Measurements from ENCODE around the gene FGF14. TPM values are rescaled to one million over a fixed set of nuclear protein-coding genes. Genes with fewer than 3 reads are reported as not detected.

Gene FGF14
- total and polyA plus RNA-seq, 5 experiments from 2014 or later: not detected

DNA sequence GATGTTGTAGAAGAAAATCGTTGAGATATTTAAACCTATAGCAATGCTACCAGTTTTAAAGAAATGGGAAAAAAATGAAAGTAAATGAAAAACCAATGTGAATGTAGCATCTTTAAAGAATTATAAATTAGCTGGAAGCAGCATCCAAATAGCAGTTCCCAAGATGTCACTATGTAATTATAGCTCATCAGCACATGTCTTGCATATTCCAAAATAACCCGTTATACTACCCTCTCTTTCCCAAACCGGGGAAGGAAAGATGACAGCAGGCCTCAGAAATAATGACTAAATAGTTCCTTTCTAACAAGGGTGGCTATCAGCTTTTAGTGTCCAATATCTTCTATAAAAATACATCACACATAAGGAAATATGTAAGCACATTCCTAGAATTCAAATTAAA is 140.5 kb downstream of the FGF14 start:
- H3K4me1 Mint-ChIP-seq: no peaks in the 10 kb centered on the region
- peaks cover 0 to 10% (median 4%) of the 10 kb centered on the region in 9 donors for H3K9me3 Mint-ChIP-seq
- no peak overlapping the region for H3K4me3 Mint-ChIP-seq
- no peaks in the 10 kb centered on the region for H3K36me3 Mint-ChIP-seq
- POLR2A ChIA-PET: no interaction called here
- peaks cover 4 to 20% (median 8%) of the 10 kb centered on the region in 5 donors for H3K27me3 Mint-ChIP-seq
- DNase-seq: no peak
- no peak overlapping the region for H3K27ac Mint-ChIP-seq
- ATAC-seq: no peak

DNA sequence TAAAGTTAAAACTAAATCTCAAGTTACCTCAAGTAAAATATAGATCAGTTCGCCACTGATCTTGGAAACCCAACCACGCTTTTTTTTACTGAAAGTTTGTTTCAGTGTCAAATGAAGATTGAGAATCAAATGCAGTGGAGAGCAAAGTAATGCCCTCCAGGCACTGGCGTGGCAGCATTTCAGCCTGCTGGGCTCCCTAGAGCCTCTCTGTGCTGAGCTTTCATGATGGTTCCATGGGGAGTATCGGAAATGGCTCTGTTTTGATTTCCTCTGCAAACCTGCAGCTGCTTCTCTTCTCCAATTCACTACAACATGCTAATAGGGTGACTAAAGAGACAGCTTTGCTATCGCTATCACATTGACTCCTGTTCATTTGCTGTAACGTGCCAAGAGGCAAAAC is 141.6 kb downstream of the FGF14 start:
- Mint-ChIP-seq H3K4me3 (no peak overlapping the region), H3K9me3 (peaks cover 0 to 10% (median 4%) of the 10 kb centered on the region in 9 donors), H3K27me3 (peaks cover 4 to 17% (median 8%) of the 10 kb centered on the region in 5 donors), H3K4me1 (no peaks in the 10 kb centered on the region), H3K36me3 (no peaks in the 10 kb centered on the region), H3K27ac (no peak overlapping the region)
- ATAC-seq (no peak), DNase-seq (no peak)
- POLR2A ChIA-PET: no interaction called here

DNA sequence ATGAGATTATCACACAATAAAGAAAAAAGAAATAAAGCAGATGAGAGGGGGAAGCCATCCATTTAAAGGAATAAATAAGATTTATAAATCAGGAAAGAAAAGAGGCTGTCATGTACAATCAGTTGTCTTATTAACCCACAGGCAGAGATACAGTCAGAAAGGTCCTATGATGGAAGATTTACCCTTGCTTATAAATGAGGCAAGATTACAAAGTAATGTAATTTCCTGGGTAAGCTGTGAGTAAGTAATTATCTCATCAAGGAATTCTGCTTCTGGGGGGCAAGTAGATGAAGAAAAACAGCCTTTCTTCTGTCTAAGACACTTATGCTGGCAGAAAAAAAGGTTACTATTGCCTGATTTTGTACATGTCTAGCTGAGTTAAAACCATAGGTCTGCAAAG is 146.4 kb downstream of the FGF14 start:
- Mint-ChIP-seq H3K4me1 (no peaks in the 10 kb centered on the region), H3K27me3 (peaks cover 0 to 6% (median under 1%) of the 10 kb centered on the region in 5 donors), H3K36me3 (no peaks in the 10 kb centered on the region), H3K27ac (no peak overlapping the region), H3K9me3 (peaks cover 0 to 13% (median 4%) of the 10 kb centered on the region in 9 donors), H3K4me3 (no peak overlapping the region)
- no peak for DNase-seq
- ATAC-seq: no peak
- POLR2A ChIA-PET: no interaction called here

DNA sequence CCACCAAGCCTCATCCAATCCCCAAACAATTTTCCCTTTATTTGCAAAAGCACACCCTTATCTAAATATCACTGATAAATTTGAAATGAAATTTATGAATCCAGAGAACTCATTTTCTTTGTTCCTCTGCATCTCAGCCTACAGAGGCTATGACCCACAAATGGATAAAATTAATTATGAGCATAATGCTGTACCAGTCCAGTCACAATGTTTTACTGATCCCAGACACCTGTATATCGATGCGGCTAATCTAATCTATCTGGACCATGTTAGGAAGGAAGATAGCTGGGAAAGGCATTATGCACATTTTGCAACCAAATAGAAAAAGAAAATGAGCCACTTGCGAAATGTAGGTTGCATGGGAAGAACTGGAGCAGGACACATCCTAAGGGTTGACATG is 150.0 kb downstream of the FGF14 start:
- H3K9me3 Mint-ChIP-seq: peaks cover 0 to 16% (median 3%) of the 10 kb centered on the region in 9 donors
- ATAC-seq (no peak), DNase-seq (no peak)
- POLR2A ChIA-PET: no interaction called here
- H3K4me3 Mint-ChIP-seq: no peak overlapping the region
- peaks cover 0 to 4% (median 0%) of the 10 kb centered on the region in 5 donors for H3K27me3 Mint-ChIP-seq
- no peaks in the 10 kb centered on the region for H3K36me3 Mint-ChIP-seq
- no peak overlapping the region for H3K27ac Mint-ChIP-seq
- H3K4me1 Mint-ChIP-seq: no peaks in the 10 kb centered on the region

DNA sequence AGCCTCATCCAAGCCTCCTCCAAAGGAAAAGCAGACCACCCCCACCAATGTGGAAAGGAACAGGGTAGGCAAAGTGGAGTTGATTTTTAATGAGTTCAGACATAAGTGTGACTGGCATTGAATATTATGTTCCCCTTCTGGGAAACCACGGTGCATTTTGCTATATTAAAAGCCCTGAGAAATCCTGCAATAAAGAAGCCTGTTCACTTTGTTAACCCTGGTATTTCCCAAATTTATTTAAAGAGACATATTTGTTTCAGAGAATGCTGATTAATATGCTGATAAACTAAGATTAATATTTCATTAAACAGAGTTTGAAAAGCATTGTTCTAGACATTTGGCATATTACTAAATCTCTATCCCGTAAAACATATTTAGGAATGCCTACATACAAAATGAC is 151.4 kb downstream of the FGF14 start:
- H3K36me3 Mint-ChIP-seq: no peaks in the 10 kb centered on the region
- ATAC-seq: no peak

DNA sequence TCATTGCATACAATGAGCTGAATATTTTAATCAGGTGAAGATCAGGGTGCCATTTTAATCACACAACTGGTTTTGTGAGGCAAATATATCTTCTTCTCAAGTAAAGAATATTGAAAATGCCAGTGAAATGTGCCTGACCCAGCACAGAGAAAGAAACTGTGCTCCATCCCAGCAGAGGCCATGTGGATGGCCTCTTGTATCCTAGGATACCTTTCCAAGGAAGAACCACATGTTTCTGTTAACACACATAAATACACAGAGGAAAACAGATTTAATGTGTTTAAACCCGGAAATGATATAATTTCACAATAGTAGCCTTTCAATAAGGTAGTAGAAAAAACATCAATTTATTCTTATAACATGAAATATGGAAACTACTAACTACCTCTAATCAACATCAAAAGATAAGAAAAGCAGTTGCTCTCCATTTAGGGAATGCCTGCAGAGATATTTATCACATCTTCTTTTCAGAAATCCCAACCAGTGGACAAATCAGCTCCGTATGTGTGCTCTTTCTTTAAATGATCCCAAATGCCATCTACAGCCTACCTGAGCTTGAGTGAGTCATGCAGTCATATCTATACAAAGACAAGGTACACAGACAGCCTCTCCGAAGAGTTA is 157.1 kb downstream of the FGF14 start:
- H3K36me3 Mint-ChIP-seq: no peaks in the 10 kb centered on the region
- H3K27me3 Mint-ChIP-seq: peaks cover 0 to 2% (median 0%) of the 10 kb centered on the region in 5 donors
- no peak for DNase-seq
- H3K4me3 Mint-ChIP-seq: no peak overlapping the region
- POLR2A ChIA-PET: no interaction called here
- no peaks in the 10 kb centered on the region for H3K4me1 Mint-ChIP-seq
- no peak overlapping the region for H3K27ac Mint-ChIP-seq
- no peak for ATAC-seq
- peaks cover 0 to 16% (median 3%) of the 10 kb centered on the region in 9 donors for H3K9me3 Mint-ChIP-seq

More for the DNA sequence above, 151.4 kb downstream of the FGF14 start:
- DNase-seq: no peak
- Mint-ChIP-seq H3K27ac (no peak overlapping the region), H3K4me3 (no peak overlapping the region), H3K27me3 (peaks cover 0 to 4% (median 0%) of the 10 kb centered on the region in 5 donors), H3K9me3 (peaks cover 0 to 16% (median 4%) of the 10 kb centered on the region in 9 donors), H3K4me1 (no peaks in the 10 kb centered on the region)
- POLR2A ChIA-PET: no interaction called here

GRCh38 chr13:102240110-102240509 is 161.7 kb downstream of the FGF14 start:
- Mint-ChIP-seq H3K9me3 (peaks cover 0 to under 1% (median 0%) of the 10 kb centered on the region in 9 donors), H3K36me3 (no peaks in the 10 kb centered on the region), H3K4me1 (no peaks in the 10 kb centered on the region), H3K4me3 (no peak overlapping the region), H3K27me3 (peaks cover 0 to 6% (median 4%) of the 10 kb centered on the region in 5 donors), H3K27ac (no peak overlapping the region)
- ATAC-seq (no peak), DNase-seq (no peak)
- POLR2A ChIA-PET: no interaction called here

GRCh38 chr13:102237230-102237629 is 164.6 kb downstream of the FGF14 start:
- H3K27ac Mint-ChIP-seq: no peak overlapping the region
- H3K27me3 Mint-ChIP-seq: peaks cover 5 to 15% (median 9%) of the 10 kb centered on the region in 5 donors
- H3K36me3 Mint-ChIP-seq: no peaks in the 10 kb centered on the region
- H3K4me3 Mint-ChIP-seq: no peak overlapping the region
- no peak for DNase-seq
- POLR2A ChIA-PET: no interaction called here
- H3K4me1 Mint-ChIP-seq: no peaks in the 10 kb centered on the region
- H3K9me3 Mint-ChIP-seq: no peaks in the 10 kb centered on the region
- no peak for ATAC-seq

DNA sequence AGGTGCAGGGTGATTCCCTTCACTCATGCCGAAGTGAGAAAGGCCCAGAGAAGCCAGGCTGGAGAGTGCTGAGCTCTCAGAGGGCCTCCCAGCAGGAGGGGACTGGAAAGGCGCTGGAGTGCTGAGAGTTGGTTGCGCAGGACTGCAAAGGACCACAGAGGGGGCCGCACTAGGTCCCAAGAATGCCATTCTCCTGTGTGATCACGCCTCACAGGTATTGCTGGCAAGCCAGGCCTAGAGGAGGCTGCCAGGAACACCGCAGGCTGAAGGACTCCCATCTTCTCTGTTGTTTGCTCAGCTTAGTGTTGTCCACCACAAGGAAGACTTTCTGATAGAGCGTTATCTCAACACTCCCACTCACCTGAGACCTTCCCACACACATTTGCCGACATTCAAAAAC is 165.0 kb downstream of the FGF14 start:
- POLR2A ChIA-PET: no interaction called here
- ATAC-seq (no peak), DNase-seq (no peak)
- Mint-ChIP-seq H3K27ac (no peak overlapping the region), H3K36me3 (no peaks in the 10 kb centered on the region), H3K27me3 (peaks cover 5 to 15% (median 9%) of the 10 kb centered on the region in 5 donors), H3K9me3 (no peaks in the 10 kb centered on the region), H3K4me3 (no peak overlapping the region), H3K4me1 (no peaks in the 10 kb centered on the region)

- Mint-ChIP-seq H3K4me1 (no peaks in the 10 kb centered on the region), H3K27me3 (peaks cover 5 to 15% (median 9%) of the 10 kb centered on the region in 5 donors), H3K9me3 (no peaks in the 10 kb centered on the region), H3K4me3 (no peak overlapping the region), H3K36me3 (no peaks in the 10 kb centered on the region), H3K27ac (no peak overlapping the region)
- ATAC-seq (no peak), DNase-seq (no peak)
- POLR2A ChIA-PET: no interaction called here
These were observed 165.5 kb downstream of the FGF14 start for GRCh38 chr13:102236341-102236740.

- DNase-seq: no peak
- Mint-ChIP-seq H3K36me3 (no peaks in the 10 kb centered on the region), H3K27me3 (peaks cover 5 to 15% (median 9%) of the 10 kb centered on the region in 5 donors), H3K4me3 (no peak overlapping the region), H3K9me3 (no peaks in the 10 kb centered on the region), H3K4me1 (no peaks in the 10 kb centered on the region), H3K27ac (no peak overlapping the region)
- no peak for ATAC-seq
- POLR2A ChIA-PET: no interaction called here
These were observed 166.2 kb downstream of the FGF14 start for GRCh38 chr13:102235689-102236088.

DNA sequence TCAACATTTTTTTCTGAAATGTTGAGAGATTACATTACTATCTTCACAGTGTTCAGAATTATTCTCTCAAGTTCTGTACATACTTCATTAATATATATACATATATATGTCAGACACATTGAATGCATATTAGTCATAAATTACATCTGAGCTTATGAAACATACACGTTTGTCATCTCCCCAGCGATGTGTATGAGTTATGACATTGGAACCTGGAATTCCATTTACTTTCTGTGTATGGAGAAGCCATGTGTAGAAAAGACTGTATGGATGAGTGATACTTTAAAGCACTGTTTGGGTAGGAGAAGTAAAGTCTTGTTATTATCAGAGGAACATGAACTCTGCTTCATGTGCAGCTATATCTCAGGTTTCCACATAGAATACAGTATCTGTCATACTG is 167.2 kb downstream of the FGF14 start:
- Mint-ChIP-seq H3K4me1 (no peaks in the 10 kb centered on the region), H3K9me3 (no peaks in the 10 kb centered on the region), H3K27me3 (peaks cover 3 to 15% (median 9%) of the 10 kb centered on the region in 5 donors), H3K27ac (no peak overlapping the region), H3K4me3 (no peak overlapping the region), H3K36me3 (no peaks in the 10 kb centered on the region)
- POLR2A ChIA-PET: no interaction called here
- DNase-seq: no peak
- ATAC-seq: no peak

GRCh38 chr13:102233566-102234208 is 168.2 kb downstream of the FGF14 start:
- ATAC-seq: no peak
- POLR2A ChIA-PET: no interaction called here
- no peaks in the 10 kb centered on the region for H3K36me3 Mint-ChIP-seq
- H3K9me3 Mint-ChIP-seq: no peaks in the 10 kb centered on the region
- H3K27ac Mint-ChIP-seq: no peak overlapping the region
- no peaks in the 10 kb centered on the region for H3K4me1 Mint-ChIP-seq
- no peak for DNase-seq
- H3K4me3 Mint-ChIP-seq: no peak overlapping the region
- peaks cover 4 to 17% (median 11%) of the 10 kb centered on the region in 5 donors for H3K27me3 Mint-ChIP-seq

- H3K9me3 Mint-ChIP-seq: peaks cover 0 to 4% (median 0%) of the 10 kb centered on the region in 9 donors
- H3K27me3 Mint-ChIP-seq: peaks cover 4 to 29% (median 11%) of the 10 kb centered on the region in 5 donors
- POLR2A ChIA-PET: no interaction called here
- H3K4me1 Mint-ChIP-seq: no peaks in the 10 kb centered on the region
- ATAC-seq: no peak
- no peak overlapping the region for H3K27ac Mint-ChIP-seq
- no peak for DNase-seq
- no peaks in the 10 kb centered on the region for H3K36me3 Mint-ChIP-seq
- no peak overlapping the region for H3K4me3 Mint-ChIP-seq
These were observed 170.4 kb downstream of the FGF14 start for GRCh38 chr13:102231479-102231878.
